Right lobe of liver (tissue), 4 donors: ENCODE results near the gene KLF15.

Experiments
- CTCF ChIP-seq, 4 donors: fragments of 200-600 bp in 3 of 4; fragments of 450-650 bp in 1 of 4; IDR thresholded peaks; one replicate each; pipeline versions ENCODE4 v1.5.1 to v1.8.0; 2016 to 2022; ENCODE audit warnings: antibody characterized with exemption in 4 of 4, mild to moderate bottlenecking in 2 of 4
- POLR2A ChIP-seq: fragments of 450-650 bp; IDR thresholded peaks from one replicate; pipeline ENCODE4 v1.6.1; 2017; ENCODE audit warnings: antibody characterized with exemption, mild to moderate bottlenecking
- donor health status: DM: no; HTN: no; CAD: no.
- donor health status: DM: no; HTN: no; CAD: no.
- donor health status: DM: no; HTN: yes; CAD: no.

- no peak for TF ChIP-seq CTCF (IDR thresholded peaks at IDR 0.05)
- no peak for TF ChIP-seq POLR2A
These were observed 37.7 kb upstream of the KLF15 start for GRCh38 chr3:126394977-126395321.
